ENCODE measurements around the gene SLC4A1. TPM values are rescaled to one million over a fixed set of nuclear protein-coding genes. Genes with fewer than 3 reads are reported as not detected.
A peak's percentile ranks its signal among the peaks of the same experiment; 100 is the strongest.

SLC4A1 gene
- total RNA-seq, 1 experiment from 2014 or later, result not detected

- intact Hi-C loops (cut with micrococcal nuclease), result no loop called here
- ChIA-PET POLR2A (ENCODE audit: unreplicated experiment) (interaction anchor here (0.6 kb wide), 1 partner anchor 106 kb away, joined by 4 read pairs; no protein-coding TSS in a partner anchor), CTCF (no interaction called here)
- no peak for TF ChIP-seq EZH2phosphoT487 (IDR thresholded peaks at IDR 0.05; ENCODE audit: borderline replicate concordance, low read length)
- no peak for TF ChIP-seq EZH2 (IDR thresholded peaks at IDR 0.05; ENCODE audit: low read length, unreplicated experiment)
- TF ChIP-seq, protein P1, sequence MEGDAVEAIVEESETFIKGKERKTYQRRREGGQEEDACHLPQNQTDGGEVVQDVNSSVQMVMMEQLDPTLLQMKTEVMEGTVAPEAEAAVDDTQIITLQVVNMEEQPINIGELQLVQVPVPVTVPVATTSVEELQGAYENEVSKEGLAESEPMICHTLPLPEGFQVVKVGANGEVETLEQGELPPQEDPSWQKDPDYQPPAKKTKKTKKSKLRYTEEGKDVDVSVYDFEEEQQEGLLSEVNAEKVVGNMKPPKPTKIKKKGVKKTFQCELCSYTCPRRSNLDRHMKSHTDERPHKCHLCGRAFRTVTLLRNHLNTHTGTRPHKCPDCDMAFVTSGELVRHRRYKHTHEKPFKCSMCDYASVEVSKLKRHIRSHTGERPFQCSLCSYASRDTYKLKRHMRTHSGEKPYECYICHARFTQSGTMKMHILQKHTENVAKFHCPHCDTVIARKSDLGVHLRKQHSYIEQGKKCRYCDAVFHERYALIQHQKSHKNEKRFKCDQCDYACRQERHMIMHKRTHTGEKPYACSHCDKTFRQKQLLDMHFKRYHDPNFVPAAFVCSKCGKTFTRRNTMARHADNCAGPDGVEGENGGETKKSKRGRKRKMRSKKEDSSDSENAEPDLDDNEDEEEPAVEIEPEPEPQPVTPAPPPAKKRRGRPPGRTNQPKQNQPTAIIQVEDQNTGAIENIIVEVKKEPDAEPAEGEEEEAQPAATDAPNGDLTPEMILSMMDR (conservative IDR thresholded peaks at IDR 0.05; ENCODE audit: low read depth, low read length), result no peak
- H3K27me3 ChIP-seq (ENCODE audit: low read length), result no peaks in the 10 kb centered on the region
- peaks cover 10% of the 10 kb centered on the region for H3F3A ChIP-seq (ENCODE audit: low read length, unreplicated experiment)
- peaks cover 30% of the 10 kb centered on the region for H3K4me1 ChIP-seq (ENCODE audit: insufficient read depth, low read length)
- ATAC-seq (peak; percentile 8), DNase-seq (peak; percentile 99)
- H3K36me3 ChIP-seq (ENCODE audit: low read depth, low read length), result no peaks in the 10 kb centered on the region
- no peaks in the 10 kb centered on the region for H3K9me3 ChIP-seq (ENCODE audit: low read length)
- H2AFZ ChIP-seq (ENCODE audit: low read length), result no peak overlapping the region
- peak overlapping the region; percentile 94 for H3K4me2 ChIP-seq (ENCODE audit: low read length)
- no peaks in the 10 kb centered on the region for H3K9me2 ChIP-seq (replicated peaks; ENCODE audit: low read length)
- peak overlapping the region; percentile 87 for H3K27ac ChIP-seq (ENCODE audit: low read length)
- peak overlapping the region; percentile 95; the same call in 1 of the 2 replicates for H3K4me3 ChIP-seq (ENCODE audit: low read length)
- H3K9ac ChIP-seq (ENCODE audit: low read length), result peak overlapping the region; percentile 97
- no TSS peak for BruUV-seq (replicated peaks)
- peaks cover 32% of the 10 kb centered on the region for H3K79me2 ChIP-seq (ENCODE audit: low read length)
- H4K20me1 ChIP-seq (ENCODE audit: low read length), result no peaks in the 10 kb centered on the region
These were observed 44.3 kb downstream of the SLC4A1 start for GRCh38 chr17:44223541-44224071.

GRCh38 chr17:44222112-44222869 lies 45.6 kb downstream of the SLC4A1 start:
- Histone ChIP-seq H3K4me1 (ENCODE audit: insufficient read depth, low read length) (peaks cover 38% of the 10 kb centered on the region), H3K9me3 (ENCODE audit: low read length) (no peaks in the 10 kb centered on the region), H3K9me2 (replicated peaks; ENCODE audit: low read length) (no peaks in the 10 kb centered on the region), H2AFZ (ENCODE audit: low read length) (peak overlapping the region; percentile 58), H3K79me2 (ENCODE audit: low read length) (peaks cover 42% of the 10 kb centered on the region), H3K36me3 (ENCODE audit: low read depth, low read length) (peaks cover under 1% of the 10 kb centered on the region; the same call in 1 of the 2 replicates), H3F3A (ENCODE audit: low read length, unreplicated experiment) (peaks cover 10% of the 10 kb centered on the region), H3K9ac (ENCODE audit: low read length) (peak overlapping the region; percentile 97), H3K27me3 (ENCODE audit: low read length) (no peaks in the 10 kb centered on the region), H4K20me1 (ENCODE audit: low read length) (no peaks in the 10 kb centered on the region), H3K4me3 (ENCODE audit: low read length) (peak overlapping the region; percentile 95), H3K4me2 (ENCODE audit: low read length) (peak overlapping the region; percentile 94), H3K27ac (ENCODE audit: low read length) (peak overlapping the region; percentile 87)
- DNase-seq, result peak; percentile 83
- POLR2A ChIA-PET (ENCODE audit: unreplicated experiment), result interaction anchor here (0.6 to 1.0 kb wide), 5 partner anchors 58 to 1224 kb away, joined by 3 to 20 read pairs (median 5); partner anchors contain the start of gene RPL27
- intact Hi-C loops (cut with micrococcal nuclease), result loop anchor here (1.0 kb wide), 1 partner anchor 102 kb away; the partner anchor contains the start of gene SLC25A39
- CTCF ChIA-PET, result interaction anchor here (0.6 to 1.8 kb wide), 8 partner anchors 14 to 398 kb away, joined by 3 to 8 read pairs (median 5); no protein-coding TSS in a partner anchor
- ATAC-seq, result peak; percentile 21
- TF ChIP-seq EZH2phosphoT487 (IDR thresholded peaks at IDR 0.05; ENCODE audit: borderline replicate concordance, low read length) (no peak), EZH2 (IDR thresholded peaks at IDR 0.05; ENCODE audit: low read length, unreplicated experiment) (no peak)
- TF ChIP-seq, protein P1 (conservative IDR thresholded peaks at IDR 0.05; ENCODE audit: low read depth, low read length), result peak; percentile 36
- BruUV-seq (replicated peaks), result no TSS peak

Data from PC-3 (cell line).